ENCODE measurements around the gene CNIH3. TPM values are rescaled to one million over a fixed set of nuclear protein-coding genes. Genes with fewer than 3 reads are reported as not detected.

CNIH3 gene
- total and polyA plus RNA-seq, 2 of the 4 experiments (the other 2 are of a cell fraction): 2.0 to 2.9 TPM

- POLR2A ChIA-PET (ENCODE audit: unreplicated experiment): no interaction called here
Observed at GRCh38 chr1:224720216-224720615, 104.1 kb downstream of the CNIH3 start.

More at GRCh38 chr1:224720216-224720615, 104.1 kb downstream of the CNIH3 start:
- Histone ChIP-seq H3K9ac (ENCODE audit: low read depth, low read length) (no peak overlapping the region), H2AK9ac (replicated peaks; ENCODE audit: low read depth, low read length, poor library complexity) (no peak overlapping the region), H3K4me1 (ENCODE audit: control insufficient read depth, insufficient read depth, low read length) (no peaks in the 10 kb centered on the region), H4K20me1 (ENCODE audit: insufficient read depth, low read length) (no peaks in the 10 kb centered on the region), H2BK120ac (ENCODE audit: low read depth, low read length) (no peak overlapping the region), H2BK20ac (ENCODE audit: low read depth, low read length) (no peak overlapping the region), H4K8ac (ENCODE audit: low read depth in 2 of 2, low read length in 2 of 2) (no peak overlapping the region), H3K27me3 (ENCODE audit: control insufficient read depth, insufficient read depth, low read length) (peaks cover 3% of the 10 kb centered on the region; the same call in 1 of the 2 replicates), H2AK5ac (ENCODE audit: low read depth, low read length) (no peak overlapping the region), H3K79me1 (ENCODE audit: low read depth in 1 of 2, low read length in 2 of 2) (peaks cover 0 to 3% of the 10 kb centered on the region in 2 experiments; a peak in 1 of 4 replicates), H3K4me3 (ENCODE audit: insufficient read depth, low read depth, low read length) (no peak overlapping the region), H2BK5ac (ENCODE audit: low read depth, low read length, poor library complexity, severe bottlenecking) (no peak overlapping the region), H3K36me3 (ENCODE audit: control insufficient read depth, insufficient read depth, low read length) (no peaks in the 10 kb centered on the region), H3K56ac (ENCODE audit: extremely low read depth, insufficient read depth, low read length) (no peak overlapping the region), H3K4me2 (ENCODE audit: low read depth, low read length) (no peak overlapping the region), H4K91ac (ENCODE audit: insufficient read depth, low read depth, low read length) (no peak overlapping the region), H4K5ac (ENCODE audit: low read depth, low read length) (no peak overlapping the region), H3K27ac (ENCODE audit: insufficient read depth, low read length) (no peak overlapping the region), H3K9me3 (ENCODE audit: control insufficient read depth, insufficient read depth, low read length) (no peaks in the 10 kb centered on the region), H2AFZ (replicated peaks; ENCODE audit: low read length, poor library complexity) (no peak overlapping the region), H3K14ac (replicated peaks; ENCODE audit: low read depth, low read length) (no peak overlapping the region), H3K4ac (ENCODE audit: low read depth, low read length) (no peak overlapping the region), H3K9me1 (ENCODE audit: insufficient read depth, low read length) (0 out of 2 replicates have a peak, but pooled peaks cover 4% of the 10 kb centered on the region), H3K23ac (ENCODE audit: low read depth, low read length) (no peak overlapping the region), H2BK15ac (ENCODE audit: low read depth, low read length) (no peak overlapping the region), H3K18ac (ENCODE audit: low read depth, low read length) (no peak overlapping the region)
- DNase-seq (no peak), ATAC-seq (ENCODE audit: low read depth) (no peak)
- no CpG with 5 or more reads among the region's 5 CpGs for WGBS, 2 experiments (ENCODE audit: extremely low coverage in 2 of 2, insufficient read length in 1 of 2)
- in situ Hi-C loops (cut with MboI; ENCODE audit: low sequenced_read_pairs) (no loop called here), dilution Hi-C loops (cut with HindIII; ENCODE audit: low sequenced_read_pairs, unreplicated experiment) (no loop called here), intact Hi-C loops (cut with micrococcal nuclease) (no loop called here)
- BruUV-seq (replicated peaks): no TSS peak
- CTCF ChIA-PET: interaction anchor here (0.7 kb wide), 1 partner anchor 26 kb away, joined by 4 read pairs; no protein-coding TSS in a partner anchor
- TF ChIP-seq MXI1 (IDR thresholded peaks at IDR 0.05; ENCODE audit: borderline replicate concordance, low read depth, low read length) (no peak), CEBPB (IDR thresholded peaks at IDR 0.05; ENCODE audit: low read depth, low read length) (no peak), MAZ (IDR thresholded peaks at IDR 0.05; ENCODE audit: borderline replicate concordance, low read depth, low read length) (no peak), CHD1 (IDR thresholded peaks at IDR 0.05; ENCODE audit: low read depth, low read length) (no peak), RFX5 (IDR thresholded peaks at IDR 0.05; ENCODE audit: low read depth, low read length) (no peak), POLR2A (IDR thresholded peaks at IDR 0.05; ENCODE audit: low read depth, low read length) (no peak), FOS (IDR thresholded peaks at IDR 0.05; ENCODE audit: low read depth, low read length) (no peak), NFE2L2 (IDR thresholded peaks at IDR 0.05; ENCODE audit: low read depth, low read length) (no peak), RAD21 (IDR thresholded peaks at IDR 0.05; ENCODE audit: low read length) (no peak)

All from IMR-90 (cell line).